SK-N-SH (cell line): ENCODE results near the gene CTNNA3. TPM values are rescaled to one million over a fixed set of nuclear protein-coding genes. Genes with fewer than 3 reads are reported as not detected.

Experiments
- CTCF ChIA-PET: fragments of 300-600, 350-600 bp; formaldehyde crosslinking; extraction: SDS; loops from one replicate; lab custom pipeline; 2021; lab: Yijun Ruan, JAX
- POLR2A ChIA-PET: fragments of 350-600 bp; sonication (Branson Sonifier 250); formaldehyde crosslinking; extraction: SDS; loops from one replicate; lab custom pipeline; 2020; ENCODE audit warnings: antibody characterized with exemption, inconsistent platforms; lab: Yijun Ruan, JAX
- DNase-seq: peaks from one replicate; pipeline ENCODE4 v3.0.0; 2012
- H2AFZ ChIP-seq: fragments of 200-600 bp; sonication (generic); 2 replicates; pipeline ENCODE4 v1.8.1; 2016; ENCODE audit warnings: antibody characterized with exemption, mild to moderate bottlenecking, low read depth
- H3F3A ChIP-seq: fragments of 200-600 bp; sonication (generic); replicated peaks from 2 replicates; pipeline ENCODE3; 2016; ENCODE audit warnings: antibody characterized with exemption, mild to moderate bottlenecking; ENCODE audit not compliant: insufficient read depth
- H3K27ac ChIP-seq, 2 experiments: fragments of 200-500 bp in 1 of 2; fragments of 200-600 bp in 1 of 2; sonication (Bioruptor generic) in 1 of 2; sonication (generic), shearing (Covaris generic) in 1 of 2; 2 replicates each; pipeline versions ENCODE4 v1.5.1 to v1.6.1; 2014 to 2016; ENCODE audit warnings: low read depth in 2 of 2, inconsistent platforms in 1 of 2, low read length in 1 of 2, mild to moderate bottlenecking in 1 of 2, mixed read lengths in 1 of 2
- H3K27me3 ChIP-seq: fragments of 200-600 bp; sonication (generic), shearing (Covaris generic); 2 replicates; pipeline ENCODE4 v1.6.1; 2016; ENCODE audit warnings: mixed run types; ENCODE audit not compliant: insufficient read depth
- H3K36me3 ChIP-seq, 2 experiments: fragments of 200-500 bp in 1 of 2; fragments of 200-600 bp in 1 of 2; sonication (Bioruptor generic) in 1 of 2; sonication (generic) in 1 of 2; replicated peaks in 1 of 2; 2 replicates each; pipeline versions ENCODE3 to v1.5.1; 2014 to 2016; ENCODE audit warnings: low read length in 1 of 2, mild to moderate bottlenecking in 1 of 2; ENCODE audit not compliant: insufficient read depth in 2 of 2, control insufficient read depth in 1 of 2
- H3K4me1 ChIP-seq, 2 experiments: fragments of 200-500 bp in 1 of 2; fragments of 200-600 bp in 1 of 2; sonication (Bioruptor generic) in 1 of 2; sonication (generic), shearing (Covaris generic) in 1 of 2; 2 replicates each; pipeline versions ENCODE4 v1.5.1 to v1.6.1; 2014 to 2016; ENCODE audit warnings: low read depth in 1 of 2, low read length in 1 of 2, mixed run types in 1 of 2; ENCODE audit not compliant: insufficient read depth in 2 of 2, control insufficient read depth in 1 of 2
- H3K4me2 ChIP-seq: fragments of 200-600 bp; sonication (generic), shearing (Covaris generic); 2 replicates; pipeline ENCODE4 v1.6.1; 2017; ENCODE audit warnings: mixed run types
- H3K4me3 ChIP-seq, 2 experiments: fragments of 200-500 bp in 1 of 2; fragments of 200-600 bp in 1 of 2; sonication (Bioruptor generic) in 1 of 2; sonication (generic), shearing (Covaris generic) in 1 of 2; 2 replicates each; pipeline versions ENCODE4 v1.5.1 to v1.8.1; 2014 to 2016; ENCODE audit warnings: low read depth in 2 of 2, inconsistent platforms in 1 of 2, low read length in 1 of 2, mild to moderate bottlenecking in 1 of 2, mixed read lengths in 1 of 2, moderate library complexity in 1 of 2
- H3K79me2 ChIP-seq: fragments of 200-600 bp; sonication (generic); 2 replicates; pipeline ENCODE4 v1.8.1; 2017; ENCODE audit warnings: mild to moderate bottlenecking; ENCODE audit not compliant: insufficient read depth
- H3K9ac ChIP-seq: fragments of 200-600 bp; sonication (generic); 2 replicates; pipeline ENCODE4 v1.6.1; 2017; ENCODE audit warnings: mixed run types
- H3K9me2 ChIP-seq: fragments of 200-600 bp; sonication (generic); 2 replicates; pipeline ENCODE4 v1.6.1; 2017; ENCODE audit warnings: mixed run types
- H3K9me3 ChIP-seq: fragments of 200-600 bp; sonication (generic); 2 replicates; pipeline ENCODE4 v1.6.1; 2017; ENCODE audit warnings: mixed run types, mild to moderate bottlenecking, moderate library complexity
- H4K20me1 ChIP-seq: fragments of 200-600 bp; sonication (generic); 2 replicates; pipeline ENCODE4 v1.6.1; 2017; ENCODE audit warnings: mild to moderate bottlenecking, mixed run types; ENCODE audit not compliant: insufficient read depth
- CHD2 ChIP-seq: fragments of 150-350 bp; IDR thresholded peaks from 2 replicates; pipeline ENCODE4 v1.6.1; 2018; ENCODE audit warnings: low read length; ENCODE audit not compliant: partially characterized antibody
- ELF1 ChIP-seq: IDR thresholded peaks from 2 replicates; pipeline ENCODE4 v1.4.0; 2012
- EP300 ChIP-seq, 2 experiments: IDR thresholded peaks; 2 replicates each; pipeline versions ENCODE4 v1.4.0 to v1.6.1; 2012; ENCODE audit warnings: borderline replicate concordance in 1 of 2, low read depth in 1 of 2, low read length in 1 of 2
- FOSL2 ChIP-seq: IDR thresholded peaks from 2 replicates; pipeline ENCODE4 v1.4.0; 2012; ENCODE audit warnings: low read depth, mild to moderate bottlenecking, moderate library complexity, borderline replicate concordance
- FOXJ3 ChIP-seq: sonication (generic); formaldehyde crosslinking; IDR thresholded peaks from 2 replicates; pipeline ENCODE4 v1.5.1; 2020; ENCODE audit warnings: mild to moderate bottlenecking, missing genetic modification reagents
- FOXM1 ChIP-seq: IDR thresholded peaks from 2 replicates; pipeline ENCODE4 v1.4.0; 2012; ENCODE audit warnings: low read depth, mild to moderate bottlenecking
- JUND ChIP-seq: IDR thresholded peaks from 2 replicates; pipeline ENCODE4 v1.4.0; 2012
- MXI1 ChIP-seq: IDR thresholded peaks from 2 replicates; pipeline ENCODE4 v1.6.1; 2012; ENCODE audit warnings: mild to moderate bottlenecking, low read depth, low read length, improper control_type of control experiment
- NRF1 ChIP-seq: IDR thresholded peaks from 2 replicates; pipeline ENCODE4 v1.6.1; 2012; ENCODE audit warnings: low read depth, mild to moderate bottlenecking, low read length
- RAD21 ChIP-seq: IDR thresholded peaks from 2 replicates; pipeline ENCODE4 v1.6.1; 2012; ENCODE audit warnings: mild to moderate bottlenecking, low read length
- RCOR1 ChIP-seq: fragments of 150-350 bp; IDR thresholded peaks from 2 replicates; pipeline ENCODE4 v1.6.1; 2017; ENCODE audit warnings: antibody characterized with exemption, low read length
- RXRA ChIP-seq: IDR thresholded peaks from 2 replicates; pipeline ENCODE4 v1.4.0; 2012; ENCODE audit warnings: low read depth, mild to moderate bottlenecking, borderline replicate concordance
- SIN3A ChIP-seq: IDR thresholded peaks from 2 replicates; pipeline ENCODE4 v1.6.1; 2012; ENCODE audit warnings: low read depth, mild to moderate bottlenecking, low read length, moderate library complexity, borderline replicate concordance
- TEAD4 ChIP-seq: IDR thresholded peaks from 2 replicates; pipeline ENCODE4 v1.4.0; 2012; ENCODE audit warnings: mild to moderate bottlenecking, borderline replicate concordance; ENCODE audit not compliant: insufficient read depth
- YY1 ChIP-seq: IDR thresholded peaks from 2 replicates; pipeline ENCODE4 v1.4.0; 2012; ENCODE audit warnings: low read depth, mild to moderate bottlenecking
- ZBTB33 ChIP-seq: IDR thresholded peaks from 2 replicates; pipeline ENCODE4 v1.4.0; 2012; ENCODE audit warnings: low read depth, borderline replicate concordance
- WGBS: methylation state at CpG from one replicate; pipeline ENCODE4 v1.1.6; 2017; ENCODE audit warnings: low lambda C conversion rate; 5-methylcytosine and 5-hydroxymethylcytosine counted together
- polyA plus RNA-seq, 3 experiments: library from polyadenylated mRNA; depleted of rRNA; stranded (reverse); fragments of >200 nt; gene quantifications; 2 replicates each; pipeline ENCODE4 v1.2.3, GENCODE V29; 2012
- TF ChIP-seq, protein P1 (sequence below): IDR thresholded peaks from 2 replicates; pipeline ENCODE4; 2012
- TF ChIP-seq, protein P2 (sequence below): fragments of 200-600 bp; sonication (generic); IDR thresholded peaks from 2 replicates; pipeline ENCODE4 v1.6.1; 2017; ENCODE audit warnings: antibody characterized with exemption, mild to moderate bottlenecking, moderate library complexity
- TF ChIP-seq, protein P3 (sequence below): fragments of 150-350 bp; IDR thresholded peaks from 2 replicates; pipeline ENCODE4 v1.6.1; 2016; ENCODE audit warnings: mild to moderate bottlenecking, low read depth, low read length
- TF ChIP-seq, protein P4 (sequence below): fragments of 150-350 bp; IDR thresholded peaks from 2 replicates; pipeline ENCODE4 v1.6.1; 2017; ENCODE audit warnings: antibody characterized with exemption, low read length, low read depth, borderline replicate concordance

CTNNA3 gene
- polyA plus RNA-seq, 1 of the 3 experiments (the other 2 are of a cell fraction) = not detected

DNA sequence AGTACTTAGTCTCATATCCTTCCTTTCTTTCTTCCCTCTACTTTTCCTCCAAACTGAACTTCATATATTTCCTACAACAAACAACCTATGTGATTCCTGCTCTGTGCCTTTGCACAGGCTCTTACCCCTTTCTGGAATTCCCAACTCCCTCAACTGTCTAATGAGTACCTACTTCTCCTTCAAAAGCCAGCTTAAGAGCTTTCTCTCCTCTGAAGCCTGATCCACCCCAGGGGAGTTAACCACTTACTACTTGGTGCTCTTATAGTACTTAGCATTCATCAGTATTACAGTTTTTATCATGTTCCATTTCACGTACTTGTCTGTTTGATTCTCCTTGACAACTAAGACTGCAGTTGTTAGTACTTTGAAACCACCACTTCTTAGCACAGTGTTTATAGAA lies 524.0 kb downstream of the CTNNA3 start:
- POLR2A ChIA-PET = no interaction called here
- Histone ChIP-seq H3K4me3 (no peak overlapping the region), H3K27ac (no peak overlapping the region), H3K4me1 (no peaks in the 10 kb centered on the region), H2AFZ (no peak overlapping the region), H3K9me2 (no peaks in the 10 kb centered on the region), H3K36me3 (no peaks in the 10 kb centered on the region), H4K20me1 (no peaks in the 10 kb centered on the region), H3F3A (no peaks in the 10 kb centered on the region), H3K27me3 (no peaks in the 10 kb centered on the region), H3K79me2 (no peaks in the 10 kb centered on the region), H3K9me3 (no peaks in the 10 kb centered on the region), H3K9ac (no peak overlapping the region), H3K4me2 (no peak overlapping the region)
- CTCF ChIA-PET = interaction anchor here (1.2 kb wide), 1 partner anchor 31 kb away, joined by 3 read pairs; no protein-coding TSS in a partner anchor
- TF ChIP-seq ZBTB33 = no peak
- TF ChIP-seq RCOR1 = no peak
- TF ChIP-seq FOXJ3 (CRISPR knock-in tag) = no peak
- TF ChIP-seq, protein P1, sequence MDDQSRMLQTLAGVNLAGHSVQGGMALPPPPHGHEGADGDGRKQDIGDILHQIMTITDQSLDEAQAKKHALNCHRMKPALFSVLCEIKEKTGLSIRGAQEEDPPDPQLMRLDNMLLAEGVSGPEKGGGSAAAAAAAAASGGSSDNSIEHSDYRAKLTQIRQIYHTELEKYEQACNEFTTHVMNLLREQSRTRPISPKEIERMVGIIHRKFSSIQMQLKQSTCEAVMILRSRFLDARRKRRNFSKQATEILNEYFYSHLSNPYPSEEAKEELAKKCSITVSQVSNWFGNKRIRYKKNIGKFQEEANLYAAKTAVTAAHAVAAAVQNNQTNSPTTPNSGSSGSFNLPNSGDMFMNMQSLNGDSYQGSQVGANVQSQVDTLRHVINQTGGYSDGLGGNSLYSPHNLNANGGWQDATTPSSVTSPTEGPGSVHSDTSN = no peak
- no peak for TF ChIP-seq RXRA
- no peak for TF ChIP-seq CHD2
- TF ChIP-seq FOSL2 = no peak
- no peak for TF ChIP-seq YY1
- TF ChIP-seq, protein P2, sequence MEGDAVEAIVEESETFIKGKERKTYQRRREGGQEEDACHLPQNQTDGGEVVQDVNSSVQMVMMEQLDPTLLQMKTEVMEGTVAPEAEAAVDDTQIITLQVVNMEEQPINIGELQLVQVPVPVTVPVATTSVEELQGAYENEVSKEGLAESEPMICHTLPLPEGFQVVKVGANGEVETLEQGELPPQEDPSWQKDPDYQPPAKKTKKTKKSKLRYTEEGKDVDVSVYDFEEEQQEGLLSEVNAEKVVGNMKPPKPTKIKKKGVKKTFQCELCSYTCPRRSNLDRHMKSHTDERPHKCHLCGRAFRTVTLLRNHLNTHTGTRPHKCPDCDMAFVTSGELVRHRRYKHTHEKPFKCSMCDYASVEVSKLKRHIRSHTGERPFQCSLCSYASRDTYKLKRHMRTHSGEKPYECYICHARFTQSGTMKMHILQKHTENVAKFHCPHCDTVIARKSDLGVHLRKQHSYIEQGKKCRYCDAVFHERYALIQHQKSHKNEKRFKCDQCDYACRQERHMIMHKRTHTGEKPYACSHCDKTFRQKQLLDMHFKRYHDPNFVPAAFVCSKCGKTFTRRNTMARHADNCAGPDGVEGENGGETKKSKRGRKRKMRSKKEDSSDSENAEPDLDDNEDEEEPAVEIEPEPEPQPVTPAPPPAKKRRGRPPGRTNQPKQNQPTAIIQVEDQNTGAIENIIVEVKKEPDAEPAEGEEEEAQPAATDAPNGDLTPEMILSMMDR = no peak
- TF ChIP-seq, protein P3, sequence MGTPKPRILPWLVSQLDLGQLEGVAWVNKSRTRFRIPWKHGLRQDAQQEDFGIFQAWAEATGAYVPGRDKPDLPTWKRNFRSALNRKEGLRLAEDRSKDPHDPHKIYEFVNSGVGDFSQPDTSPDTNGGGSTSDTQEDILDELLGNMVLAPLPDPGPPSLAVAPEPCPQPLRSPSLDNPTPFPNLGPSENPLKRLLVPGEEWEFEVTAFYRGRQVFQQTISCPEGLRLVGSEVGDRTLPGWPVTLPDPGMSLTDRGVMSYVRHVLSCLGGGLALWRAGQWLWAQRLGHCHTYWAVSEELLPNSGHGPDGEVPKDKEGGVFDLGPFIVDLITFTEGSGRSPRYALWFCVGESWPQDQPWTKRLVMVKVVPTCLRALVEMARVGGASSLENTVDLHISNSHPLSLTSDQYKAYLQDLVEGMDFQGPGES = no peak
- TF ChIP-seq MXI1 = no peak
- TF ChIP-seq NRF1 = no peak
- 4% methylated on average over 1 of the region's 1 CpG for WGBS
- no peak for DNase-seq

DNA sequence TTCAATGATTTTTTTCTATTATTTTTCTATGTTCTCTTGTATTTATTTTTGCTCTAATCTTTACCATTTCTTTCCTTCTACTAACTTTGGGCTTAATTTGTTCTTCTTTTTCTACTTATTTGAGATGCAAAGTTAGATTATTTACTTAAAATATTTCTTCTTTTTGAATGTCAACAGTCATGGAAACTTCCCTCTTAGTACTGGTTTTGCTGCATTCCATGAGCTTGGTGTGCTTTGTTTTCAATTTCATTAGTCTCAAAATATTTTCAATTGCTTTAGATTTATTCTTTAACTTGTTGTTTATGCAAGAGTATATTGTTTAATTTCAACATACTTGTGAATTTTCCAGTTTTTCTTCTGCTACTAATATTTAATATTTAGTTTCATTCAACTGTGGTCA lies 539.8 kb downstream of the CTNNA3 start:
- no peak for DNase-seq
- Histone ChIP-seq H3K4me3 (no peak overlapping the region), H2AFZ (no peak overlapping the region), H3K36me3 (no peaks in the 10 kb centered on the region), H3K4me1 (no peaks in the 10 kb centered on the region), H3K9me2 (no peaks in the 10 kb centered on the region), H3F3A (no peaks in the 10 kb centered on the region), H3K9ac (no peak overlapping the region), H4K20me1 (no peaks in the 10 kb centered on the region), H3K27ac (no peak overlapping the region), H3K27me3 (no peaks in the 10 kb centered on the region), H3K9me3 (no peaks in the 10 kb centered on the region), H3K4me2 (no peak overlapping the region), H3K79me2 (no peaks in the 10 kb centered on the region)
- ChIA-PET CTCF (no interaction called here), POLR2A (no interaction called here)
- TF ChIP-seq SIN3A (no peak), RAD21 (no peak), FOXM1 (no peak), ELF1 (no peak), EP300 (IDR thresholded peaks at IDR 0.05; ENCODE audit: borderline replicate concordance in 1 of 2, low read depth in 1 of 2, low read length in 1 of 2) (no peak), JUND (no peak), CHD2 (no peak), TEAD4 (no peak)
- TF ChIP-seq, protein P4, sequence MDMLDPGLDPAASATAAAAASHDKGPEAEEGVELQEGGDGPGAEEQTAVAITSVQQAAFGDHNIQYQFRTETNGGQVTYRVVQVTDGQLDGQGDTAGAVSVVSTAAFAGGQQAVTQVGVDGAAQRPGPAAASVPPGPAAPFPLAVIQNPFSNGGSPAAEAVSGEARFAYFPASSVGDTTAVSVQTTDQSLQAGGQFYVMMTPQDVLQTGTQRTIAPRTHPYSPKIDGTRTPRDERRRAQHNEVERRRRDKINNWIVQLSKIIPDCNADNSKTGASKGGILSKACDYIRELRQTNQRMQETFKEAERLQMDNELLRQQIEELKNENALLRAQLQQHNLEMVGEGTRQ = no peak
